HG03575 (cell line): ENCODE measurements around the gene INTS15.

Source experiments
- ATAC-seq: cut with Tn5 transposase; IDR thresholded peaks from one replicate; pipeline ENCODE4 v1.9.1; 2021; ENCODE audit not compliant: unreplicated experiment, insufficient number of reproducible peaks, low FRiP score; ENCODE audit errors: extremely low read depth

INTS15 gene

GRCh38 chr7:6651851-6652445, 62.1 kb downstream of the INTS15 start:
- no peak for ATAC-seq

GRCh38 chr7:6652446-6653011, 62.7 kb downstream of the INTS15 start:
- no peak for ATAC-seq

GRCh38 chr7:6653071-6654003, 63.5 kb downstream of the INTS15 start:
- ATAC-seq, result no peak

- ATAC-seq, result no peak
Observed at GRCh38 chr7:6654113-6654841, 64.5 kb downstream of the INTS15 start.

GRCh38 chr7:6654842-6655610, 65.2 kb downstream of the INTS15 start:
- no peak for ATAC-seq

GRCh38 chr7:6655636-6656385, 66.0 kb downstream of the INTS15 start:
- no peak for ATAC-seq

GRCh38 chr7:6656413-6656812, 66.6 kb downstream of the INTS15 start:
- no peak for ATAC-seq
